Bronchial epithelial cell (primary cell): ENCODE measurements around the gene WNT9A. TPM values are rescaled to one million over a fixed set of nuclear protein-coding genes. Genes with fewer than 3 reads are reported as not detected.
"Not testable (repeated sequence)": the region's sequence is repeated elsewhere in the genome, so short reads cannot be mapped to it uniquely, and the experiment has no call there.

ENCODE experiments used
- DNase-seq: peaks from one replicate; pipeline ENCODE4 v3.0.0-alpha.2; 2010; ENCODE audit warnings: low read depth
- FAIRE-seq: peaks from 2 replicates; lab custom pipeline; 2011; peaks lifted over from hg19 to GRCh38; lab: Jason Lieb, UNC
- H3K27me3 ChIP-seq: 2 replicates; pipeline ENCODE4 v1.5.1; 2011; ENCODE audit warnings: low read length; ENCODE audit not compliant: control insufficient read depth, insufficient read depth
- H3K36me3 ChIP-seq: 2 replicates; pipeline ENCODE4 v1.5.1; 2011; ENCODE audit warnings: low read length; ENCODE audit not compliant: control insufficient read depth, insufficient read depth
- H3K4me3 ChIP-seq: 2 replicates; pipeline ENCODE4 v1.5.1; 2011; ENCODE audit warnings: mild to moderate bottlenecking, low read depth, low read length, control low read depth
- CTCF ChIP-seq: IDR thresholded peaks from 2 replicates; pipeline ENCODE4 v1.5.1; 2011; ENCODE audit warnings: mild to moderate bottlenecking, moderate library complexity, low read length, control low read depth, inconsistent platforms; ENCODE audit not compliant: insufficient read depth, severe bottlenecking
- total RNA-seq: library from RNA; depleted of rRNA; stranded (reverse); fragments of >200 nt; gene quantifications from 2 replicates; pipeline ENCODE4 v1.2.1, GENCODE V29; 2014

Gene WNT9A
- total RNA-seq = 4.2 and 7.3 TPM in 2 replicates

- H3K4me3 ChIP-seq = peak within 1 kb of the TSS; percentile 63
- FAIRE-seq (no peak), DNase-seq (peak; percentile 7)
- TF ChIP-seq CTCF = no peak
- peaks cover 2% of the 10 kb centered on the region for H3K36me3 ChIP-seq
- peaks cover 2% of the 10 kb centered on the region for H3K27me3 ChIP-seq
Observed at GRCh38 chr1:227947676-227948492, at the start of gene WNT9A. WNT9A (minus strand) TSS chr1:227947932; CDS start chr1:227947887, 45 bp downstream.

GRCh38 chr1:227996187-227996950, 48.6 kb upstream of the WNT9A start:
- no peak for TF ChIP-seq CTCF
- FAIRE-seq (no peak), DNase-seq (peak; percentile 8)
- Histone ChIP-seq H3K36me3 (no peaks in the 10 kb centered on the region), H3K4me3 (no peak overlapping the region), H3K27me3 (peaks cover 3% of the 10 kb centered on the region)

- no peak for FAIRE-seq
- no peaks in the 10 kb centered on the region for H3K27me3 ChIP-seq
- no peak for DNase-seq
- H3K4me3 ChIP-seq = no peak overlapping the region
- no peaks in the 10 kb centered on the region for H3K36me3 ChIP-seq
- TF ChIP-seq CTCF = no peak
Observed at GRCh38 chr1:227994632-227995300, 47.0 kb upstream of the WNT9A start.

GRCh38 chr1:227987181-227987580, 39.4 kb upstream of the WNT9A start:
- DNase-seq (no peak), FAIRE-seq (no peak)
- H3K4me3 ChIP-seq = no peak overlapping the region
- TF ChIP-seq CTCF = no peak
- peaks cover 1% of the 10 kb centered on the region for H3K27me3 ChIP-seq
- no peaks in the 10 kb centered on the region for H3K36me3 ChIP-seq

- H3K36me3 ChIP-seq, FAIRE-seq, H3K4me3 ChIP-seq, H3K27me3 ChIP-seq, DNase-seq: not testable (repeated sequence)
Observed at GRCh38 chr1:227975583-227976283, 28.0 kb upstream of the WNT9A start.

- not testable (repeated sequence) for H3K36me3 ChIP-seq, DNase-seq, H3K4me3 ChIP-seq, H3K27me3 ChIP-seq, FAIRE-seq
Observed at GRCh38 chr1:227973724-227974288, 26.1 kb upstream of the WNT9A start.

- not testable (repeated sequence) for FAIRE-seq, H3K4me3 ChIP-seq, H3K27me3 ChIP-seq, H3K36me3 ChIP-seq
- DNase-seq = peak; percentile 49
Observed at GRCh38 chr1:227972843-227973374, 25.2 kb upstream of the WNT9A start.

GRCh38 chr1:227972283-227972679, 24.5 kb upstream of the WNT9A start:
- not testable (repeated sequence) for H3K4me3 ChIP-seq, H3K36me3 ChIP-seq, FAIRE-seq, H3K27me3 ChIP-seq, DNase-seq
